ENCODE results near the gene ZBTB34. TPM values are rescaled to one million over a fixed set of nuclear protein-coding genes. Genes with fewer than 3 reads are reported as not detected.

Gene ZBTB34
- polyA plus RNA-seq, 3 donors = 3.2 to 15.3 (median 3.6) TPM

GRCh38 chr9:126877418-126877817, 17.0 kb downstream of the ZBTB34 start:
- Histone ChIP-seq H3K27me3 (ENCODE audit: control insufficient read depth in 2 of 2, insufficient read depth in 2 of 2, low read length in 2 of 2) (no peaks in the 10 kb centered on the region), H3K36me3 (replicated peaks in 1 of 2; ENCODE audit: control insufficient read depth in 1 of 2, insufficient read depth in 2 of 2, low read length in 2 of 2) (peaks cover 33 to 57% of the 10 kb centered on the region in 2 donors), H3K79me2 (ENCODE audit: insufficient read depth, low read length) (peaks cover 96% of the 10 kb centered on the region), H3K4me1 (ENCODE audit: control insufficient read depth in 1 of 2, insufficient read depth in 2 of 2, low read length in 2 of 2) (peaks cover 0 to 5% of the 10 kb centered on the region in 2 donors), H3K27ac (ENCODE audit: low read depth in 1 of 2, low read length in 2 of 2) (peak overlapping the region in 1 of 2 donors; percentile 32), H3K9me3 (replicated peaks in 1 of 2; ENCODE audit: control insufficient read depth in 1 of 2, insufficient read depth in 1 of 2, low read length in 2 of 2) (no peaks in the 10 kb centered on the region), H2AFZ (ENCODE audit: insufficient read depth, low read depth, low read length, poor library complexity, severe bottlenecking) (no peak overlapping the region), H3K4me3 (replicated peaks in 1 of 3; ENCODE audit: low read depth in 2 of 3, low read length in 3 of 3) (no peak overlapping the region), H3K4me2 (replicated peaks; ENCODE audit: extremely low read depth, low read length, poor library complexity, severe bottlenecking) (no peak overlapping the region), H4K20me1 (ENCODE audit: insufficient read depth, low read length) (peaks cover 98% of the 10 kb centered on the region), H3K9ac (ENCODE audit: insufficient read depth, low read length, poor library complexity, severe bottlenecking) (no peak overlapping the region)
- intact Hi-C loops (cut with micrococcal nuclease) = no loop called here
- Mint-ChIP-seq H3K9me3 (peaks cover 0 to 1% (median 0%) of the 10 kb centered on the region in 7 donors), H3K36me3 (peaks cover 43 to 62% of the 10 kb centered on the region in 2 donors), H3K27me3 (ENCODE audit: low read depth in 3 of 3) (no peaks in the 10 kb centered on the region), H3K27ac (peak overlapping the region in 3 of 7 donors; percentile 10 to 35 (median 34)), H3K4me3 (no peak overlapping the region), H3K4me1 (peaks cover 21% of the 10 kb centered on the region)
- WGBS (ENCODE audit: insufficient coverage) = no CpG with 5 or more reads among the region's 9 CpGs
- no peak for TF ChIP-seq CTCF (IDR thresholded peaks at IDR 0.05)
- DNase-seq = no peak

GRCh38 chr9:126879288-126879687, 18.8 kb downstream of the ZBTB34 start:
- WGBS (ENCODE audit: insufficient coverage) = over 99% methylated on average over 9 of the region's 9 CpGs
- no peak for TF ChIP-seq CTCF (IDR thresholded peaks at IDR 0.05)
- H3K4me3 Mint-ChIP-seq = no peak overlapping the region
- Histone ChIP-seq H3K79me2 (ENCODE audit: insufficient read depth, low read length) (peaks cover 93% of the 10 kb centered on the region), H3K9me3 (replicated peaks in 1 of 2; ENCODE audit: control insufficient read depth in 1 of 2, insufficient read depth in 1 of 2, low read length in 2 of 2) (no peaks in the 10 kb centered on the region), H3K9ac (ENCODE audit: insufficient read depth, low read length, poor library complexity, severe bottlenecking) (no peak overlapping the region), H3K4me1 (ENCODE audit: control insufficient read depth in 1 of 2, insufficient read depth in 2 of 2, low read length in 2 of 2) (peaks cover 1 to 7% of the 10 kb centered on the region in 2 donors), H3K4me3 (replicated peaks in 1 of 3; ENCODE audit: low read depth in 2 of 3, low read length in 3 of 3) (no peak overlapping the region), H3K4me2 (replicated peaks; ENCODE audit: extremely low read depth, low read length, poor library complexity, severe bottlenecking) (no peak overlapping the region), H3K36me3 (replicated peaks in 1 of 2; ENCODE audit: control insufficient read depth in 1 of 2, insufficient read depth in 2 of 2, low read length in 2 of 2) (peaks cover 43 to 72% of the 10 kb centered on the region in 2 donors), H4K20me1 (ENCODE audit: insufficient read depth, low read length) (peaks cover 98% of the 10 kb centered on the region), H3K27me3 (ENCODE audit: control insufficient read depth in 2 of 2, insufficient read depth in 2 of 2, low read length in 2 of 2) (no peaks in the 10 kb centered on the region), H2AFZ (ENCODE audit: insufficient read depth, low read depth, low read length, poor library complexity, severe bottlenecking) (no peak overlapping the region), H3K27ac (ENCODE audit: low read depth in 1 of 2, low read length in 2 of 2) (no peak overlapping the region)
- peaks cover 22% of the 10 kb centered on the region for H3K4me1 Mint-ChIP-seq
- intact Hi-C loops (cut with micrococcal nuclease) = no loop called here
- peak overlapping the region in 1 of 7 donors; percentile 19 for H3K27ac Mint-ChIP-seq
- no peak for DNase-seq
- H3K27me3 Mint-ChIP-seq (ENCODE audit: low read depth in 3 of 3) = no peaks in the 10 kb centered on the region
- H3K36me3 Mint-ChIP-seq = peaks cover 44 to 69% of the 10 kb centered on the region in 2 donors
- no peaks in the 10 kb centered on the region for H3K9me3 Mint-ChIP-seq
